Subcutaneous adipose tissue (tissue), 4 donors: ENCODE results near the gene ZNF415. TPM values are rescaled to one million over a fixed set of nuclear protein-coding genes. Genes with fewer than 3 reads are reported as not detected.

ENCODE experiments used
- CTCF ChIP-seq: fragments of 450-650 bp; IDR thresholded peaks from one replicate; pipeline ENCODE4 v1.5.1; 2016; ENCODE audit warnings: low read depth, mild to moderate bottlenecking, control low read depth, antibody characterized with exemption, moderate library complexity
- total RNA-seq, 4 donors: library from RNA; depleted of rRNA; stranded (reverse); fragments of >200 nt; gene quantifications; one replicate each; pipeline ENCODE4 v1.1.0, GENCODE V29; 2016

The ZNF415 gene
- total RNA-seq, 4 donors from 2014 or later, result 3.6 to 7.5 (median 5.9) TPM

- no peak for TF ChIP-seq CTCF
These were observed 74.7 kb downstream of the ZNF415 start for GRCh38 chr19:53057904-53058580.

Other genes starting within 250 kb of the ZNF415 start
- 10 to 100 TPM in 1 of 4 donors, 1 to 10 TPM in 3; 5.3 to 13.9 (median 7.4) TPM for gene ZNF320, start 235.3 kb downstream of the ZNF415 start, total RNA-seq
- gene ZNF888, start 209.5 kb downstream of the ZNF415 start, total RNA-seq, result 1 to 10 TPM; 3.4 to 6.3 (median 4.9) TPM
- 10 to 100 TPM in 1 of 4 donors, 1 to 10 TPM in 3; 4.7 to 10.8 (median 6.7) TPM for gene ZNF816, start 170.0 kb downstream of the ZNF415 start, total RNA-seq
- gene ERVV-1, start 119.0 kb downstream of the ZNF415 start, total RNA-seq, result not detected
- gene ERVV-2, start 88.2 kb downstream of the ZNF415 start, total RNA-seq, result not detected
- 10 to 100 TPM; 41.0 to 81.6 (median 53.3) TPM for gene ZNF160, start 29.5 kb downstream of the ZNF415 start, total RNA-seq
- gene ZNF347, start 26.1 kb upstream of the ZNF415 start, total RNA-seq, result 10 to 100 TPM in 3 of 4 donors, 1 to 10 TPM in 1; 8.3 to 24.1 (median 14.1) TPM
- 10 to 100 TPM in 1 of 4 donors, 1 to 10 TPM in 3; 5.6 to 12.1 (median 7.3) TPM for gene ZNF665, start 60.4 kb upstream of the ZNF415 start, total RNA-seq
- 10 to 100 TPM; 11.6 to 24.6 (median 19.0) TPM for gene ZNF677, start 122.0 kb upstream of the ZNF415 start, total RNA-seq
- gene VN1R2, start 125.4 kb upstream of the ZNF415 start, total RNA-seq, result not detected
- gene VN1R4, start 134.8 kb upstream of the ZNF415 start, total RNA-seq, result not detected
- gene ZNF845, start 200.8 kb upstream of the ZNF415 start, total RNA-seq, result 1 to 10 TPM; 7.5 to 9.8 (median 8.4) TPM
- gene ZNF525, start 232.8 kb upstream of the ZNF415 start, total RNA-seq, result 1 to 10 TPM; 5.8 to 9.6 (median 8.2) TPM